OCI-LY1 (cell line): ENCODE results near the gene AKAP13.

ENCODE experiments used
- H2AFZ ChIP-seq: fragments of 200-600 bp; sonication (generic), shearing (Covaris generic); 2 replicates; pipeline ENCODE4 v1.6.0; 2014; ENCODE audit warnings: antibody characterized with exemption, mild to moderate bottlenecking, low read length
- H3F3A ChIP-seq: fragments of 200-600 bp; sonication (generic), shearing (Covaris generic); 2 replicates; pipeline ENCODE4 v1.6.0; 2014; ENCODE audit warnings: mild to moderate bottlenecking, antibody characterized with exemption, low read length, moderate library complexity; ENCODE audit not compliant: insufficient read depth
- H3K27ac ChIP-seq: fragments of 200-600 bp; sonication (generic); 2 replicates; pipeline ENCODE4 v1.5.1; 2014; ENCODE audit warnings: low read length, mixed run types, mild to moderate bottlenecking, low read depth; ENCODE audit not compliant: poor library complexity, severe bottlenecking
- H3K27me3 ChIP-seq: fragments of 200-600 bp; sonication (generic); 2 replicates; pipeline ENCODE4 v1.6.0; 2014; ENCODE audit warnings: antibody characterized with exemption, mild to moderate bottlenecking, low read length, moderate library complexity; ENCODE audit not compliant: insufficient read depth
- H3K36me3 ChIP-seq: fragments of 200-600 bp; sonication (generic); 2 replicates; pipeline ENCODE4 v1.6.1; 2014; ENCODE audit warnings: mild to moderate bottlenecking, antibody characterized with exemption, low read length, moderate library complexity, mixed read lengths; ENCODE audit not compliant: insufficient read depth
- H3K4me1 ChIP-seq: fragments of 200-600 bp; sonication (generic); 2 replicates; pipeline ENCODE4 v1.5.1; 2014; ENCODE audit warnings: mild to moderate bottlenecking, low read length, moderate library complexity; ENCODE audit not compliant: insufficient read depth, severe bottlenecking
- H3K4me2 ChIP-seq: fragments of 200-600 bp; sonication (generic), shearing (Covaris generic); 2 replicates; pipeline ENCODE4 v1.6.1; 2014; ENCODE audit warnings: low read length
- H3K4me3 ChIP-seq: fragments of 200-600 bp; sonication (generic); 2 replicates; pipeline ENCODE4 v1.5.1; 2014; ENCODE audit warnings: low read length, low read depth, mild to moderate bottlenecking, mixed read lengths; ENCODE audit not compliant: poor library complexity, severe bottlenecking
- H3K79me2 ChIP-seq: fragments of 200-600 bp; shearing (Covaris generic); 2 replicates; pipeline ENCODE4 v1.6.1; 2016; ENCODE audit warnings: mixed run types, low read length, mixed read lengths; ENCODE audit not compliant: insufficient read depth
- H3K9ac ChIP-seq: fragments of 200-600 bp; sonication (generic), shearing (Covaris generic); 2 replicates; pipeline ENCODE4 v1.6.1; 2014; ENCODE audit warnings: mild to moderate bottlenecking, low read length, mixed read lengths
- H3K9me2 ChIP-seq: fragments of 200-600 bp; sonication (generic), shearing (Covaris generic); 2 replicates; pipeline ENCODE4 v1.6.1; 2014; ENCODE audit warnings: low read depth, mild to moderate bottlenecking, low read length, mixed read lengths
- H3K9me3 ChIP-seq: fragments of 200-600 bp; shearing (Covaris generic); 2 replicates; pipeline ENCODE4 v1.6.1; 2014; ENCODE audit warnings: low read length, mixed read lengths
- H4K20me1 ChIP-seq: fragments of 200-600 bp; sonication (generic), shearing (Covaris generic); 2 replicates; pipeline ENCODE4 v1.6.0; 2016; ENCODE audit warnings: mild to moderate bottlenecking, low read length; ENCODE audit not compliant: insufficient read depth
- CTCF ChIP-seq: fragments of 200-600 bp; sonication (generic), shearing (Covaris generic); IDR thresholded peaks from 2 replicates; pipeline ENCODE4 v1.5.1; 2017; ENCODE audit warnings: mild to moderate bottlenecking, antibody characterized with exemption, low read length, moderate library complexity, mixed read lengths
- EZH2 ChIP-seq: fragments of 200-600 bp; sonication (generic), shearing (Covaris generic); IDR thresholded peaks from 2 replicates; pipeline ENCODE4 v1.8.0; 2017; ENCODE audit warnings: borderline replicate concordance, mixed run types, mild to moderate bottlenecking, antibody characterized with exemption, low read length, moderate library complexity, mixed read lengths

AKAP13 gene

DNA sequence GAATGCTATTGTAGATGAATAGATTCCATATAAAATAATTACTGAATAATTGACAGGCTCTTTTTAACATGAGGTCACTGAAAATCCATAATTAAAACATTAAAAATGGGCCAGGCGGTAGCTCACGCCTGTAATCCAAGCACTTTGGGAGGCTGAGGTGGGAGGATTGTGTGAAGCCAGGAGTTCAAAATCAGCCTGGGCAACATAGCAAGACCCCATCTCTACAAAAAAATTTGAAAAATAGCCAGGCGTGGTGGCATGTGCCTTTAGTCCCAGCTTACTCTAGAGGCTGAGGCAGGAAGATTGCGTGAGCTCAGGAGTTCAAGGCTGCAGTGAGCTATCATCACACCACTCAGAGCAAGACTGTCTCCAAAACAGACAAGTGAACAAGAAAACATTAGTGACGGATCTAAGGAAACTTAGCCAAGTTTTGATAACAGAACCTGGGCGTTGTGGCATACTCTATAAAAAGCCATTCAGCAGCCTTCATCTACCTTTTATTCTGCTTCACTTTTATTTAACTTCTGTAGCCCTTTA, 303.8 kb downstream of the AKAP13 start:
- TF ChIP-seq EZH2, result no peak
- no peak for TF ChIP-seq CTCF
- H3K79me2 ChIP-seq, result no peaks in the 10 kb centered on the region
- H3K4me3 ChIP-seq, result no peak overlapping the region
- H3K9me3 ChIP-seq, result no peaks in the 10 kb centered on the region
- H3K9ac ChIP-seq, result no peak overlapping the region
- peaks cover 47% of the 10 kb centered on the region for H3K4me1 ChIP-seq
- peaks cover 18% of the 10 kb centered on the region; the same call in 1 of the 2 replicates for H3F3A ChIP-seq
- no peak overlapping the region for H3K4me2 ChIP-seq
- no peak overlapping the region for H2AFZ ChIP-seq
- H3K36me3 ChIP-seq, result peaks cover 28% of the 10 kb centered on the region; the same call in 1 of the 2 replicates
- H3K27me3 ChIP-seq, result no peaks in the 10 kb centered on the region
- no peaks in the 10 kb centered on the region for H4K20me1 ChIP-seq
- peak overlapping the region; percentile 96 for H3K27ac ChIP-seq
- H3K9me2 ChIP-seq, result no peaks in the 10 kb centered on the region

- Histone ChIP-seq H4K20me1 (no peaks in the 10 kb centered on the region), H3K9ac (peak overlapping the region; percentile 30; the same call in 1 of the 2 replicates), H3K9me3 (no peaks in the 10 kb centered on the region), H3K36me3 (peaks cover 24% of the 10 kb centered on the region; the same call in 1 of the 2 replicates), H2AFZ (no peak overlapping the region), H3K4me3 (no peak overlapping the region), H3K27ac (peak overlapping the region; percentile 96), H3K27me3 (no peaks in the 10 kb centered on the region), H3K9me2 (no peaks in the 10 kb centered on the region), H3K4me1 (peaks cover 58% of the 10 kb centered on the region), H3F3A (peaks cover 18% of the 10 kb centered on the region; the same call in 1 of the 2 replicates), H3K79me2 (peaks cover 1% of the 10 kb centered on the region), H3K4me2 (peak overlapping the region; percentile 24; the same call in 1 of the 2 replicates)
- TF ChIP-seq CTCF, result no peak
- TF ChIP-seq EZH2, result no peak
Measured at GRCh38 chr15:85685356-85685755, 305.0 kb downstream of the AKAP13 start.

DNA sequence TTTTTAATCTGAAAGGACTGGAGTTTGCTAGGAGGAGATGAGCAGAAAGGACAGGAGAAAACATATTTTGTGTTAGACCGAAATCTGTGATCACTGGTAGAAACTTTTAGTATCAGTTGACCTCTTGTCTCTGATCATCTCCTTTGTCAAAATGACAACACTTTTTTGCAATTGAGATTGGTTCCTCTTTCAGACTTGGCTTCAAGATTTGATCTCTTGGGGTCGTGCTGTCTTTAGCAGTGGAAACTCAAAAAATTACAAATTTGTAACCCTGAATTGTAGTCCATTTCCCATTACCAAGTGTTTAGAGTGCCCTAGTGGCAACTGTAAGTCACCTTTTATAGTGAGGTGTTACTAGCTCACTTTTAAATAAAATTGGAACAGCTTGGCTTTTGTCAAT, 306.9 kb downstream of the AKAP13 start:
- peaks cover 24% of the 10 kb centered on the region; the same call in 1 of the 2 replicates for H3K36me3 ChIP-seq
- TF ChIP-seq CTCF (peak; percentile 36; the same call in 1 of the 2 replicates), EZH2 (no peak)

More for the DNA sequence above, 306.9 kb downstream of the AKAP13 start:
- Histone ChIP-seq H3K9me3 (no peaks in the 10 kb centered on the region), H3K4me3 (no peak overlapping the region), H3K4me2 (peak overlapping the region; percentile 24), H3F3A (peaks cover 18% of the 10 kb centered on the region; the same call in 1 of the 2 replicates), H3K79me2 (peaks cover 17% of the 10 kb centered on the region), H2AFZ (no peak overlapping the region), H4K20me1 (no peaks in the 10 kb centered on the region), H3K27ac (peak overlapping the region; percentile 96), H3K27me3 (no peaks in the 10 kb centered on the region), H3K9me2 (no peaks in the 10 kb centered on the region), H3K9ac (no peak overlapping the region; the same call in 1 of the 2 replicates), H3K4me1 (peaks cover 78% of the 10 kb centered on the region)
